H9 (cell line): Measurements from ENCODE around the gene PRPF40B. TPM values are rescaled to one million over a fixed set of nuclear protein-coding genes. Genes with fewer than 3 reads are reported as not detected.

ENCODE experiments used
- DNase-seq: peaks from one replicate; pipeline ENCODE4 v3.0.0-alpha.2; 2017
- H2AFZ ChIP-seq: one replicate; pipeline ENCODE4 v1.6.1; 2013; ENCODE audit warnings: mild to moderate bottlenecking, low read length, control low read depth, moderate library complexity
- H2AK5ac ChIP-seq: 2 replicates; pipeline ENCODE4 v1.6.1; 2013; ENCODE audit warnings: low read length, control low read depth, mixed read lengths; ENCODE audit not compliant: insufficient read length
- H2BK120ac ChIP-seq: one replicate; pipeline ENCODE4 v1.6.1; 2013; ENCODE audit warnings: low read depth, mild to moderate bottlenecking, low read length, control low read depth, inconsistent platforms; ENCODE audit not compliant: poor library complexity, severe bottlenecking
- H2BK12ac ChIP-seq: 2 replicates; pipeline ENCODE4 v1.6.1; 2013; ENCODE audit warnings: low read length, control low read depth, mixed read lengths, low read depth; ENCODE audit not compliant: insufficient read length
- H2BK15ac ChIP-seq: 2 replicates; pipeline ENCODE4 v1.6.1; 2013; ENCODE audit warnings: low read depth, low read length, control low read depth
- H2BK20ac ChIP-seq: one replicate; pipeline ENCODE4 v1.6.1; 2013; ENCODE audit warnings: low read depth, mild to moderate bottlenecking, low read length, control low read depth, inconsistent platforms; ENCODE audit not compliant: poor library complexity, severe bottlenecking
- H2BK5ac ChIP-seq: 2 replicates; pipeline ENCODE4 v1.6.1; 2013; ENCODE audit warnings: low read length, control low read depth, mixed read lengths; ENCODE audit not compliant: insufficient read length
- H3K14ac ChIP-seq: 2 replicates; pipeline ENCODE4 v1.6.1; 2013; ENCODE audit warnings: low read length, control low read depth; ENCODE audit not compliant: insufficient read depth
- H3K18ac ChIP-seq: 2 replicates; pipeline ENCODE4 v1.6.1; 2013; ENCODE audit warnings: low read depth, mild to moderate bottlenecking, mixed read lengths, low read length, control low read depth; ENCODE audit not compliant: insufficient read length
- H3K23ac ChIP-seq: 2 replicates; pipeline ENCODE4 v1.6.1; 2013; ENCODE audit warnings: low read length, control low read depth, mixed read lengths, low read depth; ENCODE audit not compliant: insufficient read length
- H3K23me2 ChIP-seq: 2 replicates; pipeline ENCODE4 v1.6.1; 2013; ENCODE audit warnings: low read depth, mild to moderate bottlenecking, mixed read lengths, low read length, control low read depth; ENCODE audit not compliant: insufficient read length, poor library complexity, severe bottlenecking
- H3K27ac ChIP-seq: 2 replicates; pipeline ENCODE4 v1.5.1; 2013; ENCODE audit warnings: low read length, control low read depth, mixed read lengths, low read depth; ENCODE audit not compliant: insufficient read length
- H3K27me3 ChIP-seq: 2 replicates; pipeline ENCODE4 v1.6.1; 2013; ENCODE audit warnings: low read length, control low read depth, inconsistent platforms; ENCODE audit not compliant: insufficient read depth
- H3K4ac ChIP-seq: 2 replicates; pipeline ENCODE4 v1.6.1; 2013; ENCODE audit warnings: low read depth, mild to moderate bottlenecking, control low read depth, inconsistent platforms, low read length, moderate library complexity
- H3K4me1 ChIP-seq: 2 replicates; pipeline ENCODE4 v1.6.1; 2013; ENCODE audit warnings: low read length, control low read depth, inconsistent platforms; ENCODE audit not compliant: insufficient read depth
- H3K4me2 ChIP-seq: 2 replicates; pipeline ENCODE4 v1.6.1; 2013; ENCODE audit warnings: low read length, control low read depth, mixed read lengths; ENCODE audit not compliant: insufficient read length, insufficient read depth
- H3K56ac ChIP-seq: 2 replicates; pipeline ENCODE4 v1.6.1; 2013; ENCODE audit warnings: low read depth, mild to moderate bottlenecking, mixed read lengths, low read length, control low read depth; ENCODE audit not compliant: insufficient read length
- H3K79me1 ChIP-seq: 2 replicates; pipeline ENCODE4 v1.6.1; 2013; ENCODE audit warnings: low read depth, mild to moderate bottlenecking, moderate library complexity, low read length, control low read depth, inconsistent platforms; ENCODE audit not compliant: insufficient read depth, poor library complexity, severe bottlenecking
- H3K79me2 ChIP-seq: 2 replicates; pipeline ENCODE4 v1.6.1; 2013; ENCODE audit warnings: low read length, control low read depth, inconsistent platforms; ENCODE audit not compliant: insufficient read depth
- H3K9ac ChIP-seq: 2 replicates; pipeline ENCODE4 v1.6.1; 2013; ENCODE audit warnings: low read length, control low read depth, mixed read lengths; ENCODE audit not compliant: insufficient read length; ENCODE audit errors: extremely low read depth
- H3K9me3 ChIP-seq: one replicate; pipeline ENCODE4 v1.6.1; 2013; ENCODE audit warnings: low read depth, low read length, inconsistent platforms; ENCODE audit not compliant: control insufficient read depth
- H3T11ph ChIP-seq: one replicate; pipeline ENCODE4 v1.6.1; 2013; ENCODE audit warnings: mild to moderate bottlenecking, low read length, control low read depth, inconsistent platforms
- H4K20me1 ChIP-seq: one replicate; pipeline ENCODE4 v1.6.1; 2013; ENCODE audit not compliant: control insufficient read depth, insufficient read length, insufficient read depth
- H4K5ac ChIP-seq: 2 replicates; pipeline ENCODE4 v1.6.1; 2013; ENCODE audit warnings: low read depth, mild to moderate bottlenecking, mixed read lengths, low read length, control low read depth; ENCODE audit not compliant: insufficient read length
- H4K8ac ChIP-seq: replicated peaks from 2 replicates; pipeline ENCODE4 v1.6.1; 2013; ENCODE audit warnings: low read length, control low read depth, mixed read lengths, low read depth; ENCODE audit not compliant: insufficient read length
- H4K91ac ChIP-seq: 2 replicates; pipeline ENCODE4 v1.6.1; 2013; ENCODE audit warnings: low read depth, mild to moderate bottlenecking, moderate library complexity, mixed read lengths, low read length, control low read depth; ENCODE audit not compliant: insufficient read length
- H3K27ac Mint-ChIP-seq, 3 experiments: 2 replicates in 2 of 3; 3 replicates in 1 of 3; pipeline ENCODE4 v1.8.0; 2020 to 2021; ENCODE audit warnings: mixed read lengths in 3 of 3, mild to moderate bottlenecking in 1 of 3, moderate library complexity in 1 of 3
- H3K27me3 Mint-ChIP-seq: 2 replicates; pipeline ENCODE4 v1.8.0; 2021; ENCODE audit warnings: low read depth, mild to moderate bottlenecking, moderate library complexity, mixed read lengths
- H3K36me3 Mint-ChIP-seq, 3 experiments: 2 replicates in 2 of 3; 3 replicates in 1 of 3; pipeline ENCODE4 v1.8.0; 2020 to 2021; ENCODE audit warnings: low read depth in 3 of 3, mixed read lengths in 3 of 3; ENCODE audit not compliant: insufficient read depth in 1 of 3
- H3K4me1 Mint-ChIP-seq, 2 experiments: 2 replicates each; pipeline ENCODE4 v1.8.0; 2020; ENCODE audit warnings: mixed read lengths in 2 of 2
- H3K4me3 Mint-ChIP-seq, 2 experiments: 2 replicates in 1 of 2; 3 replicates in 1 of 2; pipeline ENCODE4 v1.8.0; 2020 to 2021; ENCODE audit warnings: mild to moderate bottlenecking in 2 of 2, mixed read lengths in 2 of 2, moderate library complexity in 1 of 2
- H3K9me3 Mint-ChIP-seq, 2 experiments: 2 replicates in 1 of 2; 3 replicates in 1 of 2; pipeline ENCODE4 v1.8.0; 2020; ENCODE audit warnings: mild to moderate bottlenecking in 2 of 2, mixed read lengths in 2 of 2, moderate library complexity in 1 of 2
- CTCF ChIP-seq: fragments of 200-600 bp; sonication (generic); conservative IDR thresholded peaks from 3 replicates; pipeline ENCODE4 v1.8.0; 2021; ENCODE audit warnings: antibody characterized with exemption, mild to moderate bottlenecking
- WGBS: extraction: QIAGEN DNeasy Blood & Tissue Kit; methylation state at CpG from one replicate; pipeline ENCODE4 v1.1.7; 2013; ENCODE audit warnings: missing lambda C conversion rate, low lambda C conversion rate, mixed read lengths; ENCODE audit not compliant: insufficient read length; ENCODE audit errors: extremely low coverage; 5-methylcytosine and 5-hydroxymethylcytosine counted together
- total RNA-seq: library from RNA; stranded (reverse); gene quantifications from 2 replicates; pipeline ENCODE4 v1.2.1, GENCODE V29; 2021

The PRPF40B gene
- total RNA-seq, 1 experiment from 2014 or later: 19.0 TPM

DNA sequence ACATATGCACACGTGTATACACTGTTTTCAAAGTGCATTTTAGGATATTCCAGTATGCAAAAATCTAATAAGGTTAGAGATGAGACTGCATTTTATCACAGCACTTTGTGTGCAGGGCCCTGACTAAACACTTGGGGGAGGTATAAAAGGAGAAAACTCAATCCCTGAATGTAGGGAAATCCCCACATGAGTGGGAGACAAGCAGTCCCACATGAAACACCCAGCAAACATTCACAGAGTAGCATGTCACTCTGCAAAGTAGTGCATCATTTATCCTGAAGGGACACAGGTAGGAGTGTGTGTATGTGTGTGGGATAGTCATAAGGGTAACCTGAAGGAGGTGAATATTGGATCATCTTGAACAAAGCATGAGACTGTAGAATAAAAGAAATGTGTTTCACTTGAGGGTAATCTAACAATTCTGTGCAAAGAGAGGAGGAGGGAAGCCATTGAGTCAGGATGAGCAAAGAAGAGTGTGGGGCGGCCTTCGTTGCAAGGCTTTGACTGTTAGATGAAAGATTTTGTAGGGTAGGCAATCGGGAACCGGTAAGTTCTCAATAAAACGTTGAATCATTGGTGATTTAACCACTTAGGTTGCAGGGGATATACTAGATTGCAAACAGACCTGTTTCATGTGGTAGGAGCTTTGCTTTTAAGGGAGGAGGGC lies 2.9 kb downstream of the PRPF40B start:
- H4K91ac ChIP-seq: no peak overlapping the region
- no peaks in the 10 kb centered on the region; the same call in none of the 2 replicates for H3K27me3 Mint-ChIP-seq
- no peak overlapping the region for H2BK12ac ChIP-seq
- H3K27ac Mint-ChIP-seq: no peak overlapping the region
- H3K4me1 ChIP-seq: no peaks in the 10 kb centered on the region
- H2AFZ ChIP-seq: no peak overlapping the region
- H2BK20ac ChIP-seq: no peak overlapping the region
- no peak overlapping the region for H3K27ac ChIP-seq
- no peaks in the 10 kb centered on the region for H3K79me2 ChIP-seq
- no peaks in the 10 kb centered on the region for H3K9me3 ChIP-seq
- H2BK120ac ChIP-seq: no peak overlapping the region
- no peak overlapping the region for H3K56ac ChIP-seq
- H2AK5ac ChIP-seq: no peak overlapping the region
- H3K4me1 Mint-ChIP-seq: peaks cover 23 to 24% of the 10 kb centered on the region in 2 experiments
- WGBS: no CpG with 5 or more reads among the region's 6 CpGs
- no peak overlapping the region for H3K4me3 Mint-ChIP-seq
- no peaks in the 10 kb centered on the region for H4K20me1 ChIP-seq
- no peaks in the 10 kb centered on the region for H3K79me1 ChIP-seq
- H2BK5ac ChIP-seq: no peak overlapping the region
- H3K36me3 Mint-ChIP-seq: no peaks in the 10 kb centered on the region; a peak in 1 of 7 replicates
- no peak overlapping the region for H3K23ac ChIP-seq
- no peak overlapping the region for H4K5ac ChIP-seq
- no peak overlapping the region for H3T11ph ChIP-seq
- TF ChIP-seq CTCF: peak; percentile 15; the same call in 1 of the 3 replicates
- no peak overlapping the region for H3K14ac ChIP-seq
- H3K9ac ChIP-seq: no peak overlapping the region
- no peaks in the 10 kb centered on the region for H3K27me3 ChIP-seq
- no peak overlapping the region for H2BK15ac ChIP-seq
- H3K18ac ChIP-seq: no peak overlapping the region
- H3K4me2 ChIP-seq: no peak overlapping the region
- peaks cover 6% of the 10 kb centered on the region for H3K23me2 ChIP-seq
- DNase-seq: no peak
- no peaks in the 10 kb centered on the region for H3K9me3 Mint-ChIP-seq
- H4K8ac ChIP-seq: no peak overlapping the region
- H3K4ac ChIP-seq: no peak overlapping the region
